PC-3 (cell line): ENCODE results near the gene CTNNA2.

ENCODE experiments used
- CTCF ChIP-seq: fragments of 300-600 bp; sonication (generic); conservative IDR thresholded peaks from 2 replicates; pipeline ENCODE4 v1.5.1; 2017; ENCODE audit warnings: antibody characterized with exemption, low read depth, mild to moderate bottlenecking, low read length
- EZH2 ChIP-seq: fragments of 300-600 bp; sonication (generic); IDR thresholded peaks from one replicate; pipeline ENCODE4 v1.6.1; 2017; ENCODE audit warnings: antibody characterized with exemption, mild to moderate bottlenecking, low read length; ENCODE audit not compliant: unreplicated experiment

- TF ChIP-seq CTCF, result no peak
- no peak for TF ChIP-seq EZH2
Measured at GRCh38 chr2:79971807-79972206, 459.0 kb downstream of the CTNNA2 start.
